K562 (cell line): ENCODE data around the gene FBXW8. TPM values are rescaled to one million over a fixed set of nuclear protein-coding genes. Genes with fewer than 3 reads are reported as not detected.
A peak's percentile ranks its signal among the peaks of the same experiment; 100 is the strongest.

ENCODE experiments used
- ATAC-seq: fragments of 200-7000 bp; cut with Tn5 transposase; 3 replicates; pipeline ENCODE4 v1.9.1; 2020; ENCODE audit warnings: moderate library complexity
- BruUV-seq: library from RNA; stranded (reverse); fragments of 400-500 nt; replicated peaks from 2 replicates; lab custom pipeline; 2021; lab: Mats Ljungman, UMichigan
- CTCF ChIA-PET: fragments of 300-600 bp; formaldehyde crosslinking; extraction: SDS; loops from one replicate; lab custom pipeline; 2021; ENCODE audit warnings: low intra/inter-chr PET ratio; lab: Yijun Ruan, JAX
- POLR2A ChIA-PET: fragments of 300-600, 350-650 bp; sonication (Branson Sonifier 250); formaldehyde crosslinking; extraction: SDS; loops from one replicate; lab custom pipeline; 2021; ENCODE audit warnings: antibody characterized with exemption, inconsistent platforms; lab: Yijun Ruan, JAX
- DNase-seq, 4 experiments: peaks; one replicate each; pipeline versions ENCODE4 v3.0.0 to v3.0.0-alpha.2; 2011 to 2018; ENCODE audit warnings: low spot score in 3 of 4, mixed read lengths in 3 of 4; ENCODE audit errors: extremely low read depth in 1 of 4
- FAIRE-seq: peaks from 2 replicates; lab custom pipeline; 2011; peaks lifted over from hg19 to GRCh38; lab: Jason Lieb, UNC
- H2AFZ ChIP-seq: 2 replicates; pipeline ENCODE4 v1.6.0; 2011; ENCODE audit warnings: low read depth, low read length, control low read depth, inconsistent platforms
- H3K27ac ChIP-seq: fragments of 200-600 bp; 3 replicates; pipeline ENCODE4 v1.8.0; 2011; ENCODE audit warnings: low read depth, mild to moderate bottlenecking, control low read depth, inconsistent platforms, low read length, moderate library complexity, mixed read lengths; ENCODE audit errors: extremely low read depth
- H3K27me3 ChIP-seq, 2 experiments: fragments of 300-600 bp in 1 of 2; 2 replicates in 1 of 2; 3 replicates in 1 of 2; pipeline versions ENCODE4 v1.6.0 to v1.8.0; 2011; ENCODE audit warnings: inconsistent platforms in 2 of 2, low read length in 2 of 2, mild to moderate bottlenecking in 1 of 2, mixed read lengths in 1 of 2, moderate library complexity in 1 of 2; ENCODE audit not compliant: control insufficient read depth in 2 of 2, insufficient read depth in 2 of 2
- H3K36me3 ChIP-seq: fragments of 300-600 bp; 3 replicates; pipeline ENCODE4 v1.8.0; 2011; ENCODE audit warnings: mild to moderate bottlenecking, low read length, inconsistent platforms; ENCODE audit not compliant: control insufficient read depth, insufficient read depth
- H3K4me1 ChIP-seq, 2 experiments: fragments of 200-600 bp in 1 of 2; replicated peaks in 1 of 2; 2 replicates in 1 of 2; 3 replicates in 1 of 2; pipeline versions ENCODE4 v1.5.1 to v1.8.0; 2011; ENCODE audit warnings: inconsistent platforms in 2 of 2, low read length in 2 of 2, mild to moderate bottlenecking in 1 of 2, mixed read lengths in 1 of 2, moderate library complexity in 1 of 2; ENCODE audit not compliant: control insufficient read depth in 2 of 2, insufficient read depth in 2 of 2
- H3K4me2 ChIP-seq: 2 replicates; pipeline ENCODE4 v1.6.1; 2011; ENCODE audit warnings: low read length, control low read depth, inconsistent platforms, mixed read lengths; ENCODE audit not compliant: insufficient read depth
- H3K4me3 ChIP-seq: fragments of 200-600 bp; sonication (generic), shearing (Covaris generic); 2 replicates; pipeline ENCODE4 v1.5.1; 2016; ENCODE audit warnings: control low read depth, inconsistent platforms
- H3K79me2 ChIP-seq: fragments of 200-600 bp; 3 replicates; pipeline ENCODE4 v1.8.0; 2011; ENCODE audit warnings: low read length, inconsistent platforms; ENCODE audit not compliant: control insufficient read depth, insufficient read depth
- H3K9ac ChIP-seq, 2 experiments: 2 replicates each; pipeline versions ENCODE4 v1.6.0 to v1.6.1; 2011; ENCODE audit warnings: low read depth in 2 of 2, low read length in 2 of 2, control low read depth in 1 of 2, inconsistent platforms in 1 of 2, mild to moderate bottlenecking in 1 of 2, mixed read lengths in 1 of 2; ENCODE audit not compliant: insufficient read depth in 1 of 2
- H3K9me1 ChIP-seq: one replicate; pipeline ENCODE4 v1.6.0; 2011; ENCODE audit warnings: inconsistent platforms, mild to moderate bottlenecking, low read length, moderate library complexity; ENCODE audit not compliant: control insufficient read depth, insufficient read depth
- H3K9me3 ChIP-seq: replicated peaks from 2 replicates; pipeline ENCODE4 v1.5.1; 2011; ENCODE audit warnings: low read depth, low read length, inconsistent platforms; ENCODE audit not compliant: control insufficient read depth, insufficient read depth
- H4K20me1 ChIP-seq: replicated peaks from 2 replicates; pipeline ENCODE4 v1.6.1; 2011; ENCODE audit warnings: low read length, inconsistent platforms, mixed read lengths; ENCODE audit not compliant: control insufficient read depth, insufficient read depth
- CEBPB ChIP-seq: fragments of 450-650 bp; IDR thresholded peaks from 2 replicates; pipeline ENCODE4 v1.6.1; 2016; ENCODE audit warnings: missing genetic modification characterization, missing compliant biosample characterization
- CEBPG ChIP-seq, 3 experiments: fragments of 200-800 bp in 1 of 3; sonication (Bioruptor generic) in 1 of 3; sonication (generic) in 1 of 3; formaldehyde crosslinking in 1 of 3; IDR thresholded peaks in 2 of 3; conservative IDR thresholded peaks in 1 of 3; 2 replicates each; pipeline versions ENCODE4 v1.6.1 to v1.8.0; 2016 to 2022; ENCODE audit warnings: missing compliant biosample characterization in 2 of 3, missing genetic modification characterization in 2 of 3, mild to moderate bottlenecking in 1 of 3, missing genetic modification reagents in 1 of 3
- CHCHD3 ChIP-seq: fragments of 250-450 bp; sonication (Bioruptor Pico); IDR thresholded peaks from 2 replicates; pipeline ENCODE4 v2.1.2; 2022; ENCODE audit warnings: mild to moderate bottlenecking
- ETV1 ChIP-seq: fragments of 450-650 bp; conservative IDR thresholded peaks from 2 replicates; pipeline ENCODE4 v1.6.1; 2016; ENCODE audit warnings: missing genetic modification characterization, control low read depth, low read depth, missing compliant biosample characterization
- FOSL1 ChIP-seq: fragments of 200-800 bp; sonication (Bioruptor generic); conservative IDR thresholded peaks from 2 replicates; pipeline ENCODE4 v1.6.1; 2016; ENCODE audit warnings: missing genetic modification characterization, missing compliant biosample characterization
- HDGF ChIP-seq: fragments of 450-650 bp; IDR thresholded peaks from 2 replicates; pipeline ENCODE4 v1.6.1; 2016
- HMG20B ChIP-seq: fragments of 250-450 bp; sonication (Bioruptor Pico); IDR thresholded peaks from 2 replicates; pipeline ENCODE4 v1.5.0; 2021; ENCODE audit warnings: mild to moderate bottlenecking
- MIER1 ChIP-seq: fragments of 450-650 bp; IDR thresholded peaks from 2 replicates; pipeline ENCODE4 v1.6.1; 2016; ENCODE audit warnings: antibody characterized with exemption, mild to moderate bottlenecking, low read depth
- SMARCE1 ChIP-seq: fragments of 450-650 bp; IDR thresholded peaks from 2 replicates; pipeline ENCODE4 v1.7.1; 2016; ENCODE audit warnings: mild to moderate bottlenecking
- ZBTB26 ChIP-seq: fragments of 450-650 bp; formaldehyde crosslinking; IDR thresholded peaks from 2 replicates; pipeline ENCODE4 v1.4.0; 2022; ENCODE audit warnings: missing genetic modification characterization
- in situ Hi-C: fragments of 300-500 bp; cut with MboI; formaldehyde crosslinking; loops from 4 replicates; pipeline ENCODE4 v1.15.0; 2018; ENCODE audit warnings: inconsistent platforms, mixed read lengths
- intact Hi-C: fragments of 100-400 bp; cut with micrococcal nuclease; formaldehyde crosslinking; loops from 2 replicates; pipeline ENCODE4 v1.14.2; 2022
- polyA plus RNA-seq, 8 experiments: library from polyadenylated mRNA; depleted of rRNA in 4 of 8; stranded (reverse) in 5 of 8; unstranded in 3 of 8; fragments of >200 nt; fragmentation: Nextera tagmentation in 2 of 8; fragmentation: Illumina TruSeq in 1 of 8; extraction: Ambion mirVana in 2 of 8; extraction: Trizol in 1 of 8; gene quantifications; 2 replicates each; pipeline versions ENCODE4 v1.2.1 to v1.2.3, GENCODE V29; 2011 to 2014; ENCODE audit warnings: inconsistent platforms in 1 of 8, missing spikeins in 1 of 8
- total RNA-seq, 7 experiments: library from RNA; depleted of rRNA in 6 of 7; stranded (reverse); fragments of >200 nt in 6 of 7; fragmentation: Illumina TruSeq in 2 of 7; extraction: Trizol in 2 of 7; gene quantifications; 2 replicates each; pipeline versions ENCODE4 v1.2.1 to v1.2.3, GENCODE V29; 2011 to 2021; ENCODE audit warnings: low replicate concordance in 1 of 7

FBXW8 gene
- total and polyA plus RNA-seq, 9 of the 15 experiments (the other 6 are each of a cell fraction or from before 2014, with no cell fraction given): 0.58 to 8.3 (median 4.4) TPM

- Histone ChIP-seq H3K79me2 (no peaks in the 10 kb centered on the region), H2AFZ (no peak overlapping the region), H3K27me3 (no peaks in the 10 kb centered on the region), H3K4me3 (no peak overlapping the region), H3K27ac (no peak overlapping the region), H3K4me1 (no peaks in the 10 kb centered on the region), H3K4me2 (no peak overlapping the region), H3K9me3 (no peaks in the 10 kb centered on the region), H3K9ac (no peak overlapping the region), H3K36me3 (peaks cover 12% of the 10 kb centered on the region), H4K20me1 (no peaks in the 10 kb centered on the region), H3K9me1 (no peaks in the 10 kb centered on the region)
- ATAC-seq (no peak), DNase-seq (no peak), FAIRE-seq (no peak)
- in situ Hi-C loops: no loop called here
- intact Hi-C loops: no loop called here
- no peak for TF ChIP-seq CEBPG (CRISPR knock-in tag; IDR thresholded peaks at IDR 0.05)
- peak in 1 of 2 experiments; percentile 78; a peak in 2 of 4 replicates for TF ChIP-seq CEBPG (tag; conservative IDR thresholded peaks at IDR 0.05 in 1 of 2, IDR thresholded peaks at IDR 0.05 in 1 of 2)
- TF ChIP-seq CHCHD3 (CRISPR knock-in tag): no peak
- TF ChIP-seq MIER1: no peak
- TF ChIP-seq CEBPB (tag): no peak
- TF ChIP-seq FOSL1 (tag): peak; percentile 42
- no peak for TF ChIP-seq ETV1
- TF ChIP-seq HMG20B (CRISPR knock-in tag): no peak
- peak; percentile 36; the same call in 1 of the 2 replicates for TF ChIP-seq SMARCE1
- no peak for TF ChIP-seq ZBTB26 (CRISPR knock-in tag)
- TF ChIP-seq HDGF: no peak
- POLR2A ChIA-PET: interaction anchor here (2.4 kb wide), 1 partner anchor 13 kb away, joined by 5 read pairs; no protein-coding TSS in a partner anchor
- CTCF ChIA-PET: no interaction called here
- BruUV-seq: no TSS peak
Measured at GRCh38 chr12:116931665-116932064, 20.9 kb downstream of the FBXW8 start.
